ENCODE data around the gene ATP1A1. TPM values are rescaled to one million over a fixed set of nuclear protein-coding genes. Genes with fewer than 3 reads are reported as not detected.

ATP1A1 gene
- total and polyA plus RNA-seq, 9 of the 15 experiments (the other 6 are each of a cell fraction or from before 2014, with no cell fraction given) = 99.3 to 513 (median 234) TPM

DNA sequence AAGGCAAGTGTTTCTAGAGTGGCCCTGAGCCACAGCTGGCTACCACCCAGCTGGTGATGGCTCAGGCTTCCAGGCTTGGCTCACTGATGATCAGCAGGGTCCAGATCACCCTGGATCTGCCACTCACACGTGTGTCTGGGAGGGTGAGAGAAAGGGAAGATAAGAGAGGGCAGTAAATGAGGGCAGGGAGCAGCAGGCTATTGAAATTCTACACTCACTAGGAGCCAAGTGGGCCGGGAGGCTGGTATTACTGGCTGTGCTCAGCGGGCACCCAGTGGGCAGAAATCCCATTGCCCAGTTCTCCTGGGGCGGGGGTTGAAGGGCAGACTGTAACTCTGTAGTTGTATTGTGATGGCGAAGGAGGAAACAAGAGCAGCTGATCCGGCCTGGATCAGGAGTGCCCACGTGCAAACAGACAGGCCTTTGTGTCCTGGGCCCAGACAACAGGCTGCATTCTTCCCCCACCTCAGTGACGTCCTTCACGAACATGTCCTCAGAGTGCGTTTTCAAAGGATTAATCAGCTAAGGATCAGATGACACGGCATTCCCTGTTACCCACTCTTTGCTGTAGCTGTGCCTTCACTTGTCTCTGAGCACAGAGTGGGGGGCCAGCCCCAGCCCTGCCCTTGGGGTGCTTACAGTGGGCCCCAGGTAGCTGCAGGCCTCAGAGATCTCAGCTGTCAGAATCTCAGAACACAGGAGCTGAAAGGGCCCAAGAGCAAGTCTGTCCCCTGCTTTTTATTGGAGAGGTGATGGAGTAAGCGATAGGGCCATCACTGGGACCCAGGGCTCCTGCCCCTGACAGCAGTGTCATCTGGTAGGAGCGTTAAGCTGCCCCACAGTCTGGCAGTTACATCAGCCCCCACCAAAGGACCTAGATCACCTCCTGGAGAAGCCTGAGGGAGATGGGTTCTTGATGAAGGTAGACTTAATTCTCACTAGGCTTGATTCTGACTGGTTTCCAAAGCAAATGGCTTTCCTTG, 60.5 kb downstream of the ATP1A1 start:
- POLR2A ChIA-PET = interaction anchor here (1.0 to 2.1 kb wide), 4 partner anchors 10 to 18 kb away, joined by 3 to 8 read pairs (median 4); no protein-coding TSS in a partner anchor
- CTCF ChIA-PET (ENCODE audit: low intra/inter-chr PET ratio) = no interaction called here
- no peaks in the 10 kb centered on the region for H3K79me2 ChIP-seq (ENCODE audit: control insufficient read depth, insufficient read depth, low read length)
- no peaks in the 10 kb centered on the region for H3K27me3 ChIP-seq (ENCODE audit: control insufficient read depth in 2 of 2, insufficient read depth in 2 of 2, low read length in 2 of 2)
- intact Hi-C loops (cut with micrococcal nuclease) = no loop called here
- no peaks in the 10 kb centered on the region for H3K9me1 ChIP-seq (ENCODE audit: control insufficient read depth, insufficient read depth, low read length)
- in situ Hi-C loops (cut with MboI) = no loop called here
- H3K9me3 ChIP-seq (replicated peaks; ENCODE audit: control insufficient read depth, insufficient read depth, low read depth, low read length) = no peaks in the 10 kb centered on the region
- H3K27ac ChIP-seq (ENCODE audit: extremely low read depth, low read depth, low read length) = peak overlapping the region; percentile 15; the same call in 1 of the 3 replicates
- 42% methylated on average over 13 of the region's 13 CpGs for WGBS (ENCODE audit: insufficient coverage, low coverage, missing lambda C conversion rate)
- H4K20me1 ChIP-seq (replicated peaks; ENCODE audit: control insufficient read depth, insufficient read depth, low read length) = no peaks in the 10 kb centered on the region
- peak overlapping the region in 1 of 2 experiments; percentile 72; a peak in 2 of 4 replicates for H3K9ac ChIP-seq (ENCODE audit: insufficient read depth in 1 of 2, low read depth in 2 of 2, low read length in 2 of 2)
- 0 out of 2 replicates have a peak overlapping the region, but pooled peaks have one; percentile 14 for H3K4me2 ChIP-seq (ENCODE audit: insufficient read depth, low read length)
- peak; percentile 40 to 67 (median 64) for DNase-seq (ENCODE audit: extremely low read depth in 1 of 4, low spot score in 3 of 4)
- H3K4me3 ChIP-seq = no peak overlapping the region
- peak overlapping the region; percentile 75 for H2AFZ ChIP-seq (ENCODE audit: low read depth, low read length)
- H3K4me1 ChIP-seq (replicated peaks in 1 of 2; ENCODE audit: control insufficient read depth in 2 of 2, insufficient read depth in 2 of 2, low read length in 2 of 2) = peaks cover 16 to 29% of the 10 kb centered on the region in 2 experiments; a peak in 4 of 5 replicates
- peak; percentile 52 for FAIRE-seq
- no peaks in the 10 kb centered on the region for H3K36me3 ChIP-seq (ENCODE audit: control insufficient read depth, insufficient read depth, low read length)
- no TSS peak for BruUV-seq (replicated peaks)
- peak; percentile 70 for ATAC-seq
- TF ChIP-seq, protein P1, sequence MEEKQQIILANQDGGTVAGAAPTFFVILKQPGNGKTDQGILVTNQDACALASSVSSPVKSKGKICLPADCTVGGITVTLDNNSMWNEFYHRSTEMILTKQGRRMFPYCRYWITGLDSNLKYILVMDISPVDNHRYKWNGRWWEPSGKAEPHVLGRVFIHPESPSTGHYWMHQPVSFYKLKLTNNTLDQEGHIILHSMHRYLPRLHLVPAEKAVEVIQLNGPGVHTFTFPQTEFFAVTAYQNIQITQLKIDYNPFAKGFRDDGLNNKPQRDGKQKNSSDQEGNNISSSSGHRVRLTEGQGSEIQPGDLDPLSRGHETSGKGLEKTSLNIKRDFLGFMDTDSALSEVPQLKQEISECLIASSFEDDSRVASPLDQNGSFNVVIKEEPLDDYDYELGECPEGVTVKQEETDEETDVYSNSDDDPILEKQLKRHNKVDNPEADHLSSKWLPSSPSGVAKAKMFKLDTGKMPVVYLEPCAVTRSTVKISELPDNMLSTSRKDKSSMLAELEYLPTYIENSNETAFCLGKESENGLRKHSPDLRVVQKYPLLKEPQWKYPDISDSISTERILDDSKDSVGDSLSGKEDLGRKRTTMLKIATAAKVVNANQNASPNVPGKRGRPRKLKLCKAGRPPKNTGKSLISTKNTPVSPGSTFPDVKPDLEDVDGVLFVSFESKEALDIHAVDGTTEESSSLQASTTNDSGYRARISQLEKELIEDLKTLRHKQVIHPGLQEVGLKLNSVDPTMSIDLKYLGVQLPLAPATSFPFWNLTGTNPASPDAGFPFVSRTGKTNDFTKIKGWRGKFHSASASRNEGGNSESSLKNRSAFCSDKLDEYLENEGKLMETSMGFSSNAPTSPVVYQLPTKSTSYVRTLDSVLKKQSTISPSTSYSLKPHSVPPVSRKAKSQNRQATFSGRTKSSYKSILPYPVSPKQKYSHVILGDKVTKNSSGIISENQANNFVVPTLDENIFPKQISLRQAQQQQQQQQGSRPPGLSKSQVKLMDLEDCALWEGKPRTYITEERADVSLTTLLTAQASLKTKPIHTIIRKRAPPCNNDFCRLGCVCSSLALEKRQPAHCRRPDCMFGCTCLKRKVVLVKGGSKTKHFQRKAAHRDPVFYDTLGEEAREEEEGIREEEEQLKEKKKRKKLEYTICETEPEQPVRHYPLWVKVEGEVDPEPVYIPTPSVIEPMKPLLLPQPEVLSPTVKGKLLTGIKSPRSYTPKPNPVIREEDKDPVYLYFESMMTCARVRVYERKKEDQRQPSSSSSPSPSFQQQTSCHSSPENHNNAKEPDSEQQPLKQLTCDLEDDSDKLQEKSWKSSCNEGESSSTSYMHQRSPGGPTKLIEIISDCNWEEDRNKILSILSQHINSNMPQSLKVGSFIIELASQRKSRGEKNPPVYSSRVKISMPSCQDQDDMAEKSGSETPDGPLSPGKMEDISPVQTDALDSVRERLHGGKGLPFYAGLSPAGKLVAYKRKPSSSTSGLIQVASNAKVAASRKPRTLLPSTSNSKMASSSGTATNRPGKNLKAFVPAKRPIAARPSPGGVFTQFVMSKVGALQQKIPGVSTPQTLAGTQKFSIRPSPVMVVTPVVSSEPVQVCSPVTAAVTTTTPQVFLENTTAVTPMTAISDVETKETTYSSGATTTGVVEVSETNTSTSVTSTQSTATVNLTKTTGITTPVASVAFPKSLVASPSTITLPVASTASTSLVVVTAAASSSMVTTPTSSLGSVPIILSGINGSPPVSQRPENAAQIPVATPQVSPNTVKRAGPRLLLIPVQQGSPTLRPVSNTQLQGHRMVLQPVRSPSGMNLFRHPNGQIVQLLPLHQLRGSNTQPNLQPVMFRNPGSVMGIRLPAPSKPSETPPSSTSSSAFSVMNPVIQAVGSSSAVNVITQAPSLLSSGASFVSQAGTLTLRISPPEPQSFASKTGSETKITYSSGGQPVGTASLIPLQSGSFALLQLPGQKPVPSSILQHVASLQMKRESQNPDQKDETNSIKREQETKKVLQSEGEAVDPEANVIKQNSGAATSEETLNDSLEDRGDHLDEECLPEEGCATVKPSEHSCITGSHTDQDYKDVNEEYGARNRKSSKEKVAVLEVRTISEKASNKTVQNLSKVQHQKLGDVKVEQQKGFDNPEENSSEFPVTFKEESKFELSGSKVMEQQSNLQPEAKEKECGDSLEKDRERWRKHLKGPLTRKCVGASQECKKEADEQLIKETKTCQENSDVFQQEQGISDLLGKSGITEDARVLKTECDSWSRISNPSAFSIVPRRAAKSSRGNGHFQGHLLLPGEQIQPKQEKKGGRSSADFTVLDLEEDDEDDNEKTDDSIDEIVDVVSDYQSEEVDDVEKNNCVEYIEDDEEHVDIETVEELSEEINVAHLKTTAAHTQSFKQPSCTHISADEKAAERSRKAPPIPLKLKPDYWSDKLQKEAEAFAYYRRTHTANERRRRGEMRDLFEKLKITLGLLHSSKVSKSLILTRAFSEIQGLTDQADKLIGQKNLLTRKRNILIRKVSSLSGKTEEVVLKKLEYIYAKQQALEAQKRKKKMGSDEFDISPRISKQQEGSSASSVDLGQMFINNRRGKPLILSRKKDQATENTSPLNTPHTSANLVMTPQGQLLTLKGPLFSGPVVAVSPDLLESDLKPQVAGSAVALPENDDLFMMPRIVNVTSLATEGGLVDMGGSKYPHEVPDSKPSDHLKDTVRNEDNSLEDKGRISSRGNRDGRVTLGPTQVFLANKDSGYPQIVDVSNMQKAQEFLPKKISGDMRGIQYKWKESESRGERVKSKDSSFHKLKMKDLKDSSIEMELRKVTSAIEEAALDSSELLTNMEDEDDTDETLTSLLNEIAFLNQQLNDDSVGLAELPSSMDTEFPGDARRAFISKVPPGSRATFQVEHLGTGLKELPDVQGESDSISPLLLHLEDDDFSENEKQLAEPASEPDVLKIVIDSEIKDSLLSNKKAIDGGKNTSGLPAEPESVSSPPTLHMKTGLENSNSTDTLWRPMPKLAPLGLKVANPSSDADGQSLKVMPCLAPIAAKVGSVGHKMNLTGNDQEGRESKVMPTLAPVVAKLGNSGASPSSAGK (IDR thresholded peaks at IDR 0.05) = 0 out of 2 replicates have a peak, but pooled peaks have one; percentile 22
- TF ChIP-seq CBFA2T3 (IDR thresholded peaks at IDR 0.05) (peak; percentile 72), MEIS2 (IDR thresholded peaks at IDR 0.05; ENCODE audit: partially characterized antibody) (peak; percentile 22), TAL1 (IDR thresholded peaks at IDR 0.05) (peak; percentile 29; the same call in 1 of the 2 replicates)
- TF ChIP-seq, protein P2, sequence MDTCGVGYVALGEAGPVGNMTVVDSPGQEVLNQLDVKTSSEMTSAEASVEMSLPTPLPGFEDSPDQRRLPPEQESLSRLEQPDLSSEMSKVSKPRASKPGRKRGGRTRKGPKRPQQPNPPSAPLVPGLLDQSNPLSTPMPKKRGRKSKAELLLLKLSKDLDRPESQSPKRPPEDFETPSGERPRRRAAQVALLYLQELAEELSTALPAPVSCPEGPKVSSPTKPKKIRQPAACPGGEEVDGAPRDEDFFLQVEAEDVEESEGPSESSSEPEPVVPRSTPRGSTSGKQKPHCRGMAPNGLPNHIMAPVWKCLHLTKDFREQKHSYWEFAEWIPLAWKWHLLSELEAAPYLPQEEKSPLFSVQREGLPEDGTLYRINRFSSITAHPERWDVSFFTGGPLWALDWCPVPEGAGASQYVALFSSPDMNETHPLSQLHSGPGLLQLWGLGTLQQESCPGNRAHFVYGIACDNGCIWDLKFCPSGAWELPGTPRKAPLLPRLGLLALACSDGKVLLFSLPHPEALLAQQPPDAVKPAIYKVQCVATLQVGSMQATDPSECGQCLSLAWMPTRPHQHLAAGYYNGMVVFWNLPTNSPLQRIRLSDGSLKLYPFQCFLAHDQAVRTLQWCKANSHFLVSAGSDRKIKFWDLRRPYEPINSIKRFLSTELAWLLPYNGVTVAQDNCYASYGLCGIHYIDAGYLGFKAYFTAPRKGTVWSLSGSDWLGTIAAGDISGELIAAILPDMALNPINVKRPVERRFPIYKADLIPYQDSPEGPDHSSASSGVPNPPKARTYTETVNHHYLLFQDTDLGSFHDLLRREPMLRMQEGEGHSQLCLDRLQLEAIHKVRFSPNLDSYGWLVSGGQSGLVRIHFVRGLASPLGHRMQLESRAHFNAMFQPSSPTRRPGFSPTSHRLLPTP (IDR thresholded peaks at IDR 0.05; ENCODE audit: borderline replicate concordance, extremely low read depth, insufficient read length) = no peak
